Activated T-cell treated with anti-CD3 and anti-CD28 coated beads, Interleukin-2, amount 50 U/mL, for 72 hours (primary cell): ENCODE results near the gene VEGFA. TPM values are rescaled to one million over a fixed set of nuclear protein-coding genes. Genes with fewer than 3 reads are reported as not detected.

Experiments used
- ATAC-seq, 2 donors: fragments of 150-1000 bp; cut with Tn5 transposase; replicated peaks in 1 of 2; 2 replicates each; pipeline ENCODE4 v1.10.0; 2021; ENCODE audit warnings: moderate library complexity in 2 of 2, mild to moderate bottlenecking in 1 of 2
- DNase-seq, 2 donors: peaks; one replicate each; pipeline ENCODE4 v3.0.0; 2021 to 2022; ENCODE audit warnings: mixed read lengths in 1 of 2
- H3K27ac Mint-ChIP-seq: one replicate; pipeline ENCODE4 v1.8.0; 2022; ENCODE audit warnings: mild to moderate bottlenecking, moderate library complexity, mixed read lengths
- H3K27me3 Mint-ChIP-seq: one replicate; pipeline ENCODE4 v1.8.0; 2022; ENCODE audit warnings: low read depth, mixed read lengths
- H3K36me3 Mint-ChIP-seq, 2 donors: one replicate each; pipeline ENCODE4 v1.8.0; 2022; ENCODE audit warnings: mixed read lengths in 2 of 2, mild to moderate bottlenecking in 1 of 2; ENCODE audit not compliant: insufficient read depth in 2 of 2
- H3K4me1 Mint-ChIP-seq: one replicate; pipeline ENCODE4 v1.8.0; 2022; ENCODE audit warnings: low read depth, mixed read lengths
- H3K4me3 Mint-ChIP-seq, 2 donors: one replicate each; pipeline ENCODE4 v1.8.0; 2022; ENCODE audit warnings: mild to moderate bottlenecking in 2 of 2, mixed read lengths in 2 of 2, moderate library complexity in 2 of 2
- H3K9me3 Mint-ChIP-seq, 2 donors: one replicate each; pipeline ENCODE4 v1.8.0; 2022; ENCODE audit warnings: mixed read lengths in 2 of 2
- total RNA-seq, 2 donors: library from RNA; stranded (reverse); gene quantifications; one replicate each; pipeline ENCODE4 v1.2.3, GENCODE V29; 2022

VEGFA gene
- total RNA-seq, 2 donors from 2014 or later, result 65.2 to 67.1 TPM

DNA sequence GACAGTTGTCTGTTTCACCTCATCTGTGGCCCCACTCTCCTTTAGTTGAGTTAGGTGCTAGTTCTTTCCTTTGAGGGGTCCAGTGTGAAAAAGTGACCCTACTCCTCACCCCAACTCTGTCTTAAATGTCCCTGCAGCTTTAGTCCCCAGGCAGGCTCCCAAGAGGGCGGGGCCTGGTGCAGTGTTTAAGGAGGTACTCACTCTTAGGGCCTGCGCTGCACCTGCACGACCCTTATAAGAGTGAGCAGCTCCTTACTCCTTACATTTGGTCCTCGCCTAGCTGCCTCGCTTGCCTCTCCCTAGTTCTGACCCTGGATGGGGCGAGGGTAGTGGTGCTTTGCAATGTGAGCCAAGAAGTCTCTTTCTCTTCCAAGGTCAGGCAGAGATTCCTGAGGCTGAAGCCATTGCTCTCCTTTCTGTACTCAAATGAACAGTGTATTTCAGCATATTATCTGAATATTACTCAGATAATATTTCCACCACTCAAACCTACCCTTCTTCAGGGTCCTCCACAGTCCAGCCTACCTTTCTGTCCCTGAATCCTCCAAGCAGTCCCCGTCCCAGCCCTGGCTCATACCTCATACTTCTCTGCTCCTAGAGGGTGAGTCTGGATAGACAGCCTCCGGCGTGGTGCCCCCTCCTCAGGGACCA, 11.9 kb upstream of the VEGFA start:
- DNase-seq (no peak), ATAC-seq (peak in 1 of 2 donors; percentile 10)
- peaks cover 19% of the 10 kb centered on the region for H3K4me1 Mint-ChIP-seq
- no peaks in the 10 kb centered on the region for H3K27me3 Mint-ChIP-seq
- H3K36me3 Mint-ChIP-seq, result no peaks in the 10 kb centered on the region
- no peak overlapping the region for H3K4me3 Mint-ChIP-seq
- H3K27ac Mint-ChIP-seq, result peak overlapping the region; percentile 20
- no peaks in the 10 kb centered on the region for H3K9me3 Mint-ChIP-seq

DNA sequence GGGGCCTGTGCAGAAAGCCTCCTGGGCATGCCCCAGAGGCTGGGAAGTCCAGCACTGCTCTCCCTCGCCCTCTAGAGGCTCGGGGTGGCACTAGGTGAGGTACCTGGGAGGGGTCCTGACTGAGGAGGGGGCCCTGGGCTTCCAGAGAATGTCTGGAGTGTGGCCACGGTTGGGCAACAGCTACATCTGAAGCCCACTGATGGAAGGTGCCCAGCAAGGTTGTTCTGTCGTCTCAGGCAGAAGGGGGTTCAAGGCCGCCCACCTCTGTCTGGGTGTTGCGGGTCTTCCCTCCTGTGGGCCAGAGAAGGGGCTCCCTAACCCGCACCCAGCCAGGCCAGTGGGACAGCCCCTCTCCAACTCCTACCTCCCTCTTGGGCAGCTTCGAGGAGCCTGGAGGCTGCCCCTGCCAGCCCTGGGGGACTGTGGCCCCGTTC, 11.4 kb upstream of the VEGFA start:
- Mint-ChIP-seq H3K36me3 (no peaks in the 10 kb centered on the region), H3K27me3 (no peaks in the 10 kb centered on the region), H3K4me1 (peaks cover 19% of the 10 kb centered on the region), H3K9me3 (no peaks in the 10 kb centered on the region), H3K27ac (peak overlapping the region; percentile 20), H3K4me3 (no peak overlapping the region)
- peak; percentile 63 to 72 for ATAC-seq
- DNase-seq, result peak; percentile 27 to 43

DNA sequence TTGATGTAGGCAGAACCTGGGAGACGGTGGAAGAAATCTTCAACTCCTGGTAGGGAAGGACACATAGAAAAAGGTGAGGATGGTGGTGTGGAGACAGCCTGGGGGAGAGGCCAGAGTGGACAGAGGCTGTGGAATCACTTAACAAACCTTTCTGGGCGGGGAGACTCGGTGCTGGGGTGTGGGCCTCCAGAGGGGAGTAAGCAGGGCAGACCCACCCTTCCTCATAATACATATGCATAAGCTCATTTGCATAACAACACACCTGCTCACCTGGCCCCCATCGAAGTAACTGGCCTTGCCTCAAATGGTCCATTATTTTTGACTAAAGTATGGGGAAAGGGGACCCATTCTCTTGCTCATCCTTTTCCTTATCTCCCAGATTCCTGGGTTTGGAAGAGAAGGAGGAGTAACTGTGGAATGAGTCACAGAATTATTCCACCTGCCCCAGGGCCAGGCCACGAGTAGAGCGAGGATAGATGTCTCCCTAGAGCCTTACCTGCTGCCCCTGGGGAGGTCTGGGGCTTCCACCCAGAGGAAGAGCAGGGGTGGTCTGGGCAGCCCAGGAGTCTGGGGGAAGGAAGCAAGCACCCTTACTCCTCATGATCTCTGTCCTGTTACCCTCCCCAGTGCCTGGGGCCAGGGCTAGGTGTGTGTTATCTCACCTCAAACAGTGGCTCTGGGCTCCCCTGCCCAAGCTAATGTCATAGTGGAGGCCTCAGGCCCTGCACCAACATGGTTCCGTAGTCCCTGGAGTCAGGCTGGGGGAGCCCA, 10.7 kb upstream of the VEGFA start:
- Mint-ChIP-seq H3K27ac (no peak overlapping the region), H3K36me3 (no peaks in the 10 kb centered on the region), H3K9me3 (no peaks in the 10 kb centered on the region), H3K4me3 (no peak overlapping the region), H3K4me1 (peaks cover 19% of the 10 kb centered on the region), H3K27me3 (no peaks in the 10 kb centered on the region)
- no peak for ATAC-seq
- no peak for DNase-seq

DNA sequence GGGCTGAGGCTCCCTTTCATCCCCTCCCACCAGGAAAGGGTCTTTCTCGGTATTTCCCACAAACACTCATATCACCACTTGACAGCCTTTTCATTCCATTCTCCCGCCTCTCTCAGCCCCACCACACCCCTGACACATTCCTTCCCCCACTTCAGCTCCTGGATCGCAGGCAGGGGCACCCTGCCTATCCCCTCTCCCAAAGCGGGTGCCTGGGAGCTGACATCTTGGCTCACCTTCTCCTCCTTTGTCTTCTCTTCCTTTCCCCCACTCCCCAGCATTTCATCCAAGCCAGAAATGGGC, 10.2 kb upstream of the VEGFA start:
- Mint-ChIP-seq H3K4me3 (no peak overlapping the region), H3K4me1 (peaks cover 19% of the 10 kb centered on the region), H3K36me3 (no peaks in the 10 kb centered on the region), H3K9me3 (no peaks in the 10 kb centered on the region), H3K27ac (no peak overlapping the region), H3K27me3 (no peaks in the 10 kb centered on the region)
- DNase-seq, result no peak
- ATAC-seq, result no peak

DNA sequence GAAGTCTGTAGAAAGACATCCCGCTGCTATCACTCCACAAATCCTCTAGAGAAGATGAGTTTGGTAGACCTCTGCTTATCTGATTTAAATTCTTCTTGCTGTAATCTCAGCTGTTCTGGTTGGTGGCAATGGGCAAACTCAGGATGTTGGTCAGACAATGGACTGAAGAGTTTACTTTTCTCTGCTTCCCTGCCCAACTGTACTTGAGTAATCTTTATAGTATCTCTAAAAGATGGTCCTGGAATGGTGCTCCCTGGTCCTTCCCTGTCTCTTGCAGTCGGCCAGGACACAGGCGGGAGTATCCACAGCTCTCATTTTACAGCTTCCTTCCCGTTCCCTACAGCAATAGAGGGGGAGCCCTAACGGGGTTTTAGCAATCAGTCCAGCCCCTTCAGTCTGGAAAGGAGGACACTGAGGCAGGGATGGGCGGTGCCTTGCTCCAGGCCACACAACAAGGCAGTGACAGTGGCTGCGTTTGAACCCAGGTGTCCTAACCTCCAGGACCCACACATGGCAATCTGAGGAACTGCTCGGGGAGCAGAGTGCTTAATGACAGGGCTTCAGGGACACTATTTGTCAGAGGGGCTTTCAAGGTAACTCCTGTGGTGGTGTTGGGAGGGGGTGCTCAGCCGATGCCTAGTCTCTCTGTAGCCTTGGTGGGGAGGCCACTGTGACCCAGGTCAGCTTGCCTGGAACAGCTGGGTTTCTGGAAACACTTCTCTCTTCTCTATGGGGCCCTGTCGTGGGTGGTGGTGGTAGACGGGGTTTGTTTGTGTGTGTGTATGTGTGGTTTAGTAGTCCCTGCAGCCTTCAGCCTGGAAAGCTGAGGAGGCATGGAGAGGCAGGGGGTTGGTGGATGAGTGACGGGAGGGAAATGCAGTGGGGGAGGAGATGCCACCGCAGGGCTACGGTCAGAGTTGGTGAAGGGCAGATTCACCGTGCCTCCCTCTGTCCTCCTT, 9.5 kb upstream of the VEGFA start:
- Mint-ChIP-seq H3K27ac (no peak overlapping the region), H3K36me3 (no peaks in the 10 kb centered on the region), H3K9me3 (no peaks in the 10 kb centered on the region), H3K4me3 (no peak overlapping the region), H3K4me1 (peaks cover 17% of the 10 kb centered on the region), H3K27me3 (no peaks in the 10 kb centered on the region)
- no peak for ATAC-seq
- DNase-seq, result no peak

DNA sequence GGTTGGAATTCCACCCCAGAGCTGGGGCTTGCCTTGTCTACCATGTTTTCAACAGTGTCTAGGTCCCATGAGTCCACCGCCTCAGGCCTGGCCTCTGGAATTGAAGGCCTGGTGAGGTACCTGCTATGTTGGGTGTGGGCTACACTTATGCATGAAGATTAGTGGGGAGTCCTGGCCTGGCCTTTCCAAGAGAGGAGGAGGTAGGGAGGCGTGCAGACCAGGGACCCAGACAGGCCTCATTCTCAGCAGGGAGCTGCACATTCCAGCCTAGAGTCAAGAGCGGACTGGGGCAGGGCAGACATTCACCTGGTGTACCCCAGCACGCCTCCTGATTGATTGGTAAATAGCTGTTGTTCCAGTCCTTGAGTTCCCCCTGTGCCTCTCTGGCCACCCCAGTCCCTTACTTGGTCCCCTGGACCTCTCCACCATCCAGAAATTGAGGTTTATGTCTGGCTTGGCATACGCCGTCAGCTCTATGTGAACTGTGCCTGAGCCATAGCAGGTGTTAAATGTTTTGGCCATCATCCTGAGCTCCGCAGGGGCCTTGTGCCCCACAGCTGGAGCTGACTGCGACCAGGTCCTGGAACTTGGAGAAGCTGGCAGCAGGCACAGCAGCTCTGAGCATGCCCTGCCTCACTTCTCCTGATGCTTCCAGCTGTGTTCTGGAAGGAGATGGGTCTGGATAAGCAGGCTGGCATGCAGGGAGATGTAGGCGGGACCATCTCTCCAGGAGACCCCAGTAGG, 8.2 kb upstream of the VEGFA start:
- Mint-ChIP-seq H3K36me3 (no peaks in the 10 kb centered on the region), H3K4me3 (no peak overlapping the region), H3K27ac (no peak overlapping the region), H3K27me3 (no peaks in the 10 kb centered on the region), H3K4me1 (peaks cover 11% of the 10 kb centered on the region), H3K9me3 (no peaks in the 10 kb centered on the region)
- no peak for DNase-seq
- ATAC-seq, result no peak

DNA sequence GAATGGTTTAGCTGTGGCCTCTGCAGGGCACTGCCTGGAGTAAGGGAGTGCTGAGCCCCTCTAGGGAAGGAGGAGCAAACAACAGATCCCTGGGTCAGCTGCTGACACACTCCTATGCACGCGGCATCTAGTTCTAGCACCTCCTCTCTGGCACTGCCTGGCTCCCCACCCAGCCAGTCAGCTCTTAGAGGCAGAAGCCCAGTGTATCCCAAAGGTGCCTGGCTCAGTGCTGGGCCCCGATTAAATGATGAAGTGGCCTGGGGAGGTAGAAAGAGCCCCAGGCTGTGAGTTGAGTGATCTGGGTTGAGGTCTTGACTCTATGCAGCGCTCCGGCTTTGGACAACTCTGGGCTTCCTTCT, 7.6 kb upstream of the VEGFA start:
- ATAC-seq (no peak), DNase-seq (no peak)
- no peak overlapping the region for H3K4me3 Mint-ChIP-seq
- no peaks in the 10 kb centered on the region for H3K27me3 Mint-ChIP-seq
- peaks cover 11% of the 10 kb centered on the region for H3K4me1 Mint-ChIP-seq
- H3K9me3 Mint-ChIP-seq, result no peaks in the 10 kb centered on the region
- H3K36me3 Mint-ChIP-seq, result no peaks in the 10 kb centered on the region
- H3K27ac Mint-ChIP-seq, result no peak overlapping the region

DNA sequence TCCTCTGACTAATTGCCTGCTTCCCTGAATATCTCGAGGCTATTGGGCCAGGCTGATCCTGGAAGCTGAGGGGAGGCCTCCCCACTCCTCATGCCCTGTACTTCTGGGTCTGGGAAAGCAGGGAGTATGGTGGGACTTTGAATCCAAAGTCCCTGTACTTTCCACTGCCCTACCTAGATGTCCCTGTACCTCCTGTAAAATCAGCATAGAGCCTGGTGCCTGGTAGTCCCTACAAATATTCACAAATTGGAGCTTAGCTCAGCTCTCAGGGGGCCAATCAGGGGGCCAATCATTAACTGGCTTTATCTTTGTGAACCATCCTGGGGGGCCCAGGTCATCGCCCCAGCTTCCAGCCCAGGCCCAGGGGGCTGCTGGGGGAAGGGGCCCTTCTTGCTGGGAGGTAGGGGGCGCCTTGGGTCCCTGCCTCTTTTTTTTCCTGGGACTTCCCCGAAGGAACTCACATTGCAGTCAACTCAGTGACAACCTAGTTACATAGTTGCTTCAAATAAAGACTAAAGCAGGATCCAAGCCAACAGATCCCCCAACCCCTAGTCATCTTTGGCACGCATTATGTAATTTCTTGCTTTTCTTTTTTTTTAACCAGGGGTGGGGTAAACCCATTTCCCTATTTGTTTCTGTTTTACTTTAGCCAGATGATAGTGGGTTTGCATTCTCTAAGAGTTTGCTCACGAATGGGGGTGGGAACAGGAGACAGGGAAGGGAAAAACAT, 6.9 kb upstream of the VEGFA start:
- DNase-seq (no peak), ATAC-seq (no peak)
- no peaks in the 10 kb centered on the region for H3K36me3 Mint-ChIP-seq
- H3K4me1 Mint-ChIP-seq, result peaks cover 10% of the 10 kb centered on the region
- no peak overlapping the region for H3K4me3 Mint-ChIP-seq
- H3K9me3 Mint-ChIP-seq, result no peaks in the 10 kb centered on the region
- no peak overlapping the region for H3K27ac Mint-ChIP-seq
- no peaks in the 10 kb centered on the region for H3K27me3 Mint-ChIP-seq

DNA sequence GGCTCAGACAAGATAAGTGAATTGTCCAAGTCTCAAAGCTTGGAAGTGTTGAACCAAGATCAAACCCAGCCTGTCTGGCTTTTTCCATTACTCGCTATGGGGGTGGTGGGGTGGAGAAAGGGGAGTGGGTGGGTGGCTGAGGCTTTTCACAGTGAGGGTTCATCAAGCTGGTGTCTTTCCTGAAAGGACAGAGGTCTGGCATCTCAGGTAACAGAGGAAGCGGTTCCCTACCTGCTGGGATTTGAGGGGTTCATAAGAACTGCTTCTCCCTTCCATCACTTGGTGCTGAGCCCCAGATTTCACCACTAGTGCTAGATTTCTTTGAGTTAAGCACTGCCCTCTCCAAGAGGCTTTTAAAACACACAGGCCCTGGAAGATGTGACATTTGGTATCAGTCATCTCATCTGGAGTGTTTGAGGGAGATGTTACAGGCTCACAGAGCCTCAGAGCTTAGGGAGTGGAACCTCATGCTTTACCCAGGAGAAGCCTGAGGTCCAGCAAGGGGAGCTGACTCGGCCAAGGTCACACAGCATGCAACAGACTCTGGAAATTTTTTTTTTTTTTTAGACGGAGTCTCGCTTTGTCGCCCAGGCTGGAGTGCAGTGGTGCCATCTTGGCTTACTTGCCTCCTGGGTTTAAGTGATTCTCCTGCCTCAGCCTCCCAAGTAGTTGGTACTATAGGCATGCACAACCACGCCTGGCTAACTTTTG, 6.0 kb upstream of the VEGFA start:
- H3K9me3 Mint-ChIP-seq, result no peaks in the 10 kb centered on the region
- H3K36me3 Mint-ChIP-seq, result no peaks in the 10 kb centered on the region
- H3K4me3 Mint-ChIP-seq, result no peak overlapping the region
- H3K27ac Mint-ChIP-seq, result no peak overlapping the region
- ATAC-seq, result no peak
- DNase-seq, result no peak
- no peaks in the 10 kb centered on the region for H3K27me3 Mint-ChIP-seq
- H3K4me1 Mint-ChIP-seq, result peaks cover 6% of the 10 kb centered on the region

DNA sequence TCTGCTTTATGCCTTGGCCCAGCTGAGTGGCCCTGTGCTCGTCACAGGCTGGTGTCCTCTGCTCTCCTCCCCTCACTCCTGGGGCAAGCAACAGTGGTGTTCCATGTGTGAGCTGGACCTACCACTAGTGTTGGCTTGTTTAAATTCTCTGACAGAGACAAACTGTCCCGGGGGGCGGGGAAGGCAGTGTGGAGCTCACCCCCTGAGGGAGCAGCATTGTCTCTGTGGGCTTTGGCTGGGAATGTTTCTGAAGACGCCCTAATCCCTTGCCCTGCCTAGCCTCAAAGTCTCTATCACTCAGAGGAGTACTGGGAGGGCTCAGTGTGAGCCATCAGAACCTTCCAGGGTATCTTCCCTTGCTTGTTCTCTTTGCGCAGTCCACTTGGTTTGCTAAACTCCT, 5.2 kb upstream of the VEGFA start:
- Mint-ChIP-seq H3K9me3 (no peaks in the 10 kb centered on the region), H3K4me1 (peaks cover 13% of the 10 kb centered on the region), H3K36me3 (no peaks in the 10 kb centered on the region), H3K27ac (no peak overlapping the region), H3K4me3 (no peak overlapping the region), H3K27me3 (no peaks in the 10 kb centered on the region)
- no peak for ATAC-seq
- no peak for DNase-seq

DNA sequence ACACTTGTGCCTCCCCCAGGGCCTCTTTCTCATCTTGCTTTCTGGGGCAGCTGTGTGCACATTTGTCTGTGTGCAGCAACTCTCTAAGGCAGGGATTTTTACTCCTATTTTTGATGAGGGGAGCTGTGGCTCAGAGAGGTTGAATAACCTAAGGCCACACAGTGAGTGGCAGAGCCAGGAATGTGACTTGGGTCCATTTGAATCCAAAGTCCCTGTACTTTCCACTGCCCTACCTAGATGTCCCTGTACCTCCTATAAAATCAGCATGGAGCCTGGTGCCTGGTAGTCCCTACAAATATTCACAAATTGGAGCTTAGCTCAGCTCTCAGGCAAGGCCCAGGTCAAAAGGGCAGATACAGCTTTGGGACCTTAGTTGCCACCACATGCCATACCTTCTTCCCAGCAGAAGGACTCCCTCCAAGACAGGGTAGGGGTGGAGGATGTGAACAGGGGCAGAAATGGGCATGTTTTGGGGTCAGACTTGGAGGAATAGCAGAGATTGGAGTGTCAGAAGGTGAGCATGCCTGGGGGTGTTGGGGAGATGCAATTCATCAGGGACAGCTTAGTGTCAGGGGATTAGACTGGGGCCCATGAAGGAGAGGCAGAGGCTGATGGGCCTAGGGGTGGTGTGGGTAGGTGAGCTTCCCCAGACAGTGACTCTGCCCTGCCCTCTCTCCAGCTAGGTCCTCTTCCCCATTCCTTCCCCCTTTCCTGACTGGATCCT, 4.1 kb upstream of the VEGFA start:
- no peaks in the 10 kb centered on the region for H3K9me3 Mint-ChIP-seq
- no peaks in the 10 kb centered on the region for H3K27me3 Mint-ChIP-seq
- peaks cover 9% of the 10 kb centered on the region for H3K4me1 Mint-ChIP-seq
- H3K4me3 Mint-ChIP-seq, result no peak overlapping the region
- DNase-seq (no peak), ATAC-seq (no peak)
- peaks cover 3% of the 10 kb centered on the region in 2 donors for H3K36me3 Mint-ChIP-seq
- H3K27ac Mint-ChIP-seq, result no peak overlapping the region
